GM12878 (cell line): ENCODE data around the gene SUB1.

Experiments used
- CTCF ChIP-seq, 3 experiments: IDR thresholded peaks in 2 of 3; conservative IDR thresholded peaks in 1 of 3; 2 replicates each; pipeline ENCODE4 v1.5.1; 2011; ENCODE audit warnings: low read depth in 3 of 3, low read length in 3 of 3, mild to moderate bottlenecking in 3 of 3, control low read depth in 2 of 3, moderate library complexity in 2 of 3, inconsistent platforms in 1 of 3, mixed read lengths in 1 of 3; ENCODE audit not compliant: control insufficient read depth in 2 of 3, insufficient read depth in 1 of 3; ENCODE audit errors: extremely low read depth in 1 of 3
- EGR1 ChIP-seq, 2 experiments: IDR thresholded peaks; 1 replicate in 1 of 2; 2 replicates in 1 of 2; pipeline ENCODE4 v1.6.1; 2011 to 2012; ENCODE audit warnings: low read depth in 2 of 2, low read length in 2 of 2, borderline replicate concordance in 1 of 2, mild to moderate bottlenecking in 1 of 2, moderate library complexity in 1 of 2
- MYC ChIP-seq: IDR thresholded peaks from 2 replicates; pipeline ENCODE4 v1.6.1; 2011; ENCODE audit warnings: mild to moderate bottlenecking, low read length, moderate library complexity, inconsistent platforms; ENCODE audit not compliant: insufficient read depth, insufficient replicate concordance, insufficient read length, severe bottlenecking
- PBX3 ChIP-seq: IDR thresholded peaks from 2 replicates; pipeline ENCODE4 v1.6.1; 2011; ENCODE audit warnings: mild to moderate bottlenecking, low read depth, low read length, moderate library complexity; ENCODE audit not compliant: insufficient replicate concordance
- POLR2AphosphoS5 ChIP-seq: IDR thresholded peaks from 2 replicates; pipeline ENCODE4 v1.6.1; 2011; ENCODE audit warnings: mild to moderate bottlenecking, low read length, inconsistent platforms
- REST ChIP-seq: IDR thresholded peaks from 2 replicates; pipeline ENCODE4 v1.6.1; 2012; ENCODE audit warnings: mild to moderate bottlenecking, low read depth, low read length

DNA sequence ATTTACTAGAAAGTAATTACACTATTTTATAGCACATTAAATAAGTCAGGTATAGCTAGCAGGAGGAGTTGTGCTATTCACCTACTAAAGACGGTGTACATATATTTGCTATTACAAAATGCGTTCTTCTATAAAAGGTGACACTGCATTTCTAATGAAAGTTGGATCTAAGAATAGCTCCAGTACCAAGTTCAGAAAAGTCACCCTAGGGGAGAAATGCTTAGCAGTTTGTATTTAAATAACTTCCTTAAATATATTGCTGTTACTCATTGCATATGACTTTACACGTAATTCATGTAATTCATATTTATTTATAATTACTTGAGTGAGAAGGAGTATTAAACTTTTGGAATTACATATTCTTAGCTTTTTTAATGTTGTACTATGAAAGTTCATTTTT lies 7.0 kb upstream of the SUB1 start:
- TF ChIP-seq REST = no peak
- TF ChIP-seq PBX3 = no peak
- TF ChIP-seq MYC = no peak
- TF ChIP-seq EGR1 (IDR thresholded peaks at IDR 0.05; ENCODE audit: borderline replicate concordance in 1 of 2, low read depth in 2 of 2, low read length in 2 of 2) = no peak
- no peak for TF ChIP-seq CTCF (IDR thresholded peaks at IDR 0.05 in 2 of 3, conservative IDR thresholded peaks at IDR 0.05 in 1 of 3; ENCODE audit: control insufficient read depth in 2 of 3, extremely low read depth in 1 of 3, insufficient read depth in 1 of 3, low read depth in 3 of 3, low read length in 3 of 3)
- TF ChIP-seq POLR2AphosphoS5 = no peak
